HK-2 (cell line): Measurements from ENCODE around the gene VSIG4.
"Not testable (repeated sequence)": the region's sequence is repeated elsewhere in the genome, so short reads cannot be mapped to it uniquely, and the experiment has no call there.

ENCODE experiments used
- DNase-seq: peaks from one replicate; pipeline ENCODE4 v3.0.0-alpha.2; 2018; ENCODE audit not compliant: unreplicated experiment

The VSIG4 gene

DNA sequence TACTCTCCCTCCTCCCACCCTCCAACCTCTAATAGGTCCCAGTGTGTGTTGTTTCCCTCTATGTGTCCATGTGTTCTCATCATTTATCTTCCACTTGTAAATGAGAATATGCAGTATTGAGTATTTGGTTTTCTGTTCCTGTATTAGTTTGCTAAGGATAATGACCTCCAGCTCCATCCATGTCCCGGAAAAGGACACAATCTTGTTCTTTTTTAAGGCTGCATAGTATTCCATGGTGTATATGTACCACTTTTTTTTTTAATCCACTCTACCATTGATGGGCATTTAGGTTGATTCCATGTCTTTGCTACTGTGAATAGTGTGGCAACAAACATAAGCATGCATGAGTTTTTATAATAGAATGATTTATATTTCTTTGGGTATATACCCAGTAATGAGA lies 62.7 kb downstream of the VSIG4 start:
- not testable (repeated sequence) for DNase-seq

DNA sequence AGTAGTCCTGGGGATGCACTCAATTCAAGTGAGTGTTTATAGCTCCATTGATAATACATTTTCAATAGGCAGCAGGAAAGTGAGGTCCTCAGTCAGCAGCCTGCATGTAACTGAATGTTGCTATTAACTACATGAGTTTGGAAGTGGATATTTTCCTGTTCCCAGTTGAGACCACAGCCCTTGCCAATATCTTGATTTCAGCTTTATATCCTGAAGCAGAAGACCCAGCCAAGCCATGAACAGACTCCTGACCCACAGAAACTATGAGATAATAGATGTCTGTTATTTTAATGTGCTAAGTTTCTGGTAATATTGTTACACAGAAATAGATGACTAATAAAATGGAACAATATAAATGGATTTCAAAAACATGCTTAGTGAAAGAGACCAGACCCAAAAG lies 63.7 kb downstream of the VSIG4 start:
- DNase-seq = no peak

DNA sequence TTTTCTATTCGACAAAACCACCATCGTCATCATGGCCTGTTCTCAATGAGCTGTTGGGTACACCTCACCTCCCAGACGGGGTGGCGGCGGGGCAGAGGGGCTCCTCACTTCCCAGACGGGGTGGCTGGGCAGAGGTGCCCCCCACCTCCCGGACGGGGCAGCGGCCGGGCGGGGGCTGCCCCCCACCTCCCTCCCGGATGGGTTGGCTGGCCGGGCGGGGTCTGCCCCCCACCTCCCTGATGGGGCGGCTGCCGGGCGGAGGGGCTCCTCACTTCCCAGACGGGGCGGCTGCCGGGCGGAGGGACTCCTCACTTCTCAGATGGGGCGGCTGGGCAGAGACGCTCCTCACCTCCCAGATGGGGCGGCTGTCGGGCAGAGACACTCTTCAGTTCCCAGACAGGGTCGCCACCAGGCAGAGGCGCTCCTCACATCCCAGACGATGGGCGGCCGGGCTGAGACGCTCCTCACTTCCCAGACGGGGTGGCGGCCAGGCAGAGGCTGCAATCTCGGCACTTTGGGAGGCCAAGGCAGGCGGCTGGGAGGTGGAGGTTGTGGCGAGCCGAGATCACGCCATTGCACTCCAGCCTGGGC lies 64.6 kb downstream of the VSIG4 start:
- not testable (repeated sequence) for DNase-seq
